ENCODE results near the gene TCTN1. TPM values are rescaled to one million over a fixed set of nuclear protein-coding genes. Genes with fewer than 3 reads are reported as not detected.

TCTN1 gene
- 10 to 100 TPM; 30.2 to 35.7 (median 31.4) TPM for total RNA-seq

DNA sequence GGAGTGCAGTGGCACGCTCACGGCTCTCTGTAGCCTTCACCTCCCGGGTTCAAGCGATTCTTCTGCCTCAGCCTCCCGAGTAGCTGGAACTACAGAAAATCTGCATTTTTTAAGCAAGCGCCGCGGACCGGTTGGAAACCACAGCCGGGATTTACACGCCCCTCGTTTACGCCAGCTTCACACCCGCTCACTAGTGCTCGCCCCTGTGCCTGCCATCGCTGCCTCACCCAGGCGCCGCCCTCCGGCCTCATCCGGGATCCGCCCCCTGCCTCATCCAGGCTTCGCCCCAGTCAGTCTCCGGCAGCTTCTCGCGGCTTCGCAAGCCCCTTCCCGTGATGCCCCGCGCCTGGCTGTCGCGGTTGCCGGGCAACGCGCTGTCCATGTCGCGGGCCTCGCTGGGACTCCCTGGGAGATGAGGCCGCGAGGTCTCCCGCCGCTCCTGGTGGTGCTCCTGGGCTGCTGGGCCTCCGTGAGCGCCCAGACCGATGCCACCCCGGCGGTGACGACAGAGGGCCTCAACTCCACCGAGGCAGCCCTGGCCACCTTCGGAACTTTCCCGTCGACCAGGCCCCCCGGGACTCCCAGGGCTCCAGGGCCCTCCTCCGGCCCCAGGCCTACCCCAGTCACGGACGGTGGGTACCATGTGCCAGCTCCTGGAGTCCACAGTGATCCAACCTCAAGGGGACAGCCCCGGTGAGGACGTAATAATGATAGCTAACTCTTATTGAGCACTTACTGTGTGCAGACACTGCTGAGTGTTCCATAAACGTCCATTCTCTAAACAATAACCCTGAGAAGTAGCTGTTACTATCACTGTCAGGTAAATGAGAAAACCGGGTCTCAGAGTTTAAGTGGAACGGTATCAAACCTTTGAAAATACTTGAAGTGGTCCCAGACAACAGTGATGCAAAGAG, at the start of gene TCTN1:
TCTN1 (plus strand) TSS at position 359 of the 914 bp plus-strand sequence; CDS start at position 413, 54 bp downstream.
- TF ChIP-seq, protein P1, sequence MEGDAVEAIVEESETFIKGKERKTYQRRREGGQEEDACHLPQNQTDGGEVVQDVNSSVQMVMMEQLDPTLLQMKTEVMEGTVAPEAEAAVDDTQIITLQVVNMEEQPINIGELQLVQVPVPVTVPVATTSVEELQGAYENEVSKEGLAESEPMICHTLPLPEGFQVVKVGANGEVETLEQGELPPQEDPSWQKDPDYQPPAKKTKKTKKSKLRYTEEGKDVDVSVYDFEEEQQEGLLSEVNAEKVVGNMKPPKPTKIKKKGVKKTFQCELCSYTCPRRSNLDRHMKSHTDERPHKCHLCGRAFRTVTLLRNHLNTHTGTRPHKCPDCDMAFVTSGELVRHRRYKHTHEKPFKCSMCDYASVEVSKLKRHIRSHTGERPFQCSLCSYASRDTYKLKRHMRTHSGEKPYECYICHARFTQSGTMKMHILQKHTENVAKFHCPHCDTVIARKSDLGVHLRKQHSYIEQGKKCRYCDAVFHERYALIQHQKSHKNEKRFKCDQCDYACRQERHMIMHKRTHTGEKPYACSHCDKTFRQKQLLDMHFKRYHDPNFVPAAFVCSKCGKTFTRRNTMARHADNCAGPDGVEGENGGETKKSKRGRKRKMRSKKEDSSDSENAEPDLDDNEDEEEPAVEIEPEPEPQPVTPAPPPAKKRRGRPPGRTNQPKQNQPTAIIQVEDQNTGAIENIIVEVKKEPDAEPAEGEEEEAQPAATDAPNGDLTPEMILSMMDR (IDR thresholded peaks at IDR 0.05; ENCODE audit: low read depth): no peak

- TF ChIP-seq, protein P1 (IDR thresholded peaks at IDR 0.05; ENCODE audit: low read depth): no peak
Measured at GRCh38 chr12:110564471-110564991, 49.4 kb upstream of the TCTN1 start.

DNA sequence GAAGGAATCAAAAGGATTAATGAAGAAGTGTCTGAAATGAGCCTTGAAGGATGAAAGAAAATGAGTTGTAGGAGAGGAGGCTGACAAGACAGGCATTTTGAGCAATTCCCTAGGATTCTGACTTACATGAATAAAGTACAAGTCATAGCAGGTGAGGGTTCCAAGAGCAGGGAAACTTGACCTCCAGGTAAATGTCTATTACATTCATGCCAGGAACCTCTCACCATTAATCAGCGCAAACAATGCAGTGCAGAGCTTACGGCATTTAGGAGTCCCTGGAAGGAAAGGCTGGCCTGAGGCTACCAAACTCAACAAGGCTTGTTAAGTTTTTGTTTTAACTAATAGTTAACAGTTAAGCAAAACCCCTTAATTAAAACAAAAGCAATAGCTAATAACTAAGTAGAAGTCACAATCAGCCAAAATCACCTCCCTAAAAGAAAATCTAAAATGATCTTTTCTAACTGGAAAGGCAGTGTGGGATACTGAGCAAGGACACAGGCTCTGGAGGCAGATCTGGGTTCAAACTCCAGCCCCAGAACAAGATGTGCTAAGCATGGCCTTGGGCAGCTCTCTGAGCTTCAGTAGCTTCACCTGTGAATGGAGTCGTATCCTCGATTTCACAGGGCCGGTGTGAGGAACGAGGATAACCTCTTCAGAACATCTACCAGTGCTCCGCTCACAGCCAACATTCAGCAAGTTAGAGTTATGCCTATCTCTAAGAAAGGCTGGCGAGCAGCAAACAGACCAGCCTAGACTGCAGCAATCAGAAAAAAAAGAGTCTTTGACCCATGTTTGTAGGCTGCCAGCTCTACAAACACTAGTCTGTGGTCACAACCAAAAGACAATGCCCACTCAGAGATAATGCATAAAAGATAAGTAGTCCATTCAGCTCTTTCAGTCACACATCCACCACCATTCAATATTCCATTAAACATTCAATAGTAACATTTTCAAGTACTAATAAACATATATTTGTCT, 47.7 kb upstream of the TCTN1 start:
- TF ChIP-seq, protein P1 (IDR thresholded peaks at IDR 0.05; ENCODE audit: low read depth): no peak

DNA sequence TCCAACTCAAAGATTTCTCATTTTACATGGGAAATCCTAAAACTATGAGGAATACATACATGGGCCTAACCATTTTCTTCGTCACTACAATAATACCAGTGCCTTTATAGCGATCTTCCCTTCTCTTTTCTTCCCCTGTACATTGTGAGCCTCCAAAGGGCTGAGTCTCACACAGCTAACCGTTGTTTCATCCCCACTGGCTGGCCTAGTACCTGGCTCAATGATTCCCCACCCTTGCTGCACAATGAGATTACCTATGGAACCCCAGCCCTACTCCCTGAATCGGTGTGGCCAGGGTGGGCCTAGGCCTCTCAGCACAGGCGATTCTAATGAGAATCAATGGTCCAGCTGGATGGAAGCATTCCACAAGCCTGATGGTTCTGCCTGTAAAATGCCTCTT, 46.9 kb upstream of the TCTN1 start:
- TF ChIP-seq, protein P1 (IDR thresholded peaks at IDR 0.05; ENCODE audit: low read depth): no peak

DNA sequence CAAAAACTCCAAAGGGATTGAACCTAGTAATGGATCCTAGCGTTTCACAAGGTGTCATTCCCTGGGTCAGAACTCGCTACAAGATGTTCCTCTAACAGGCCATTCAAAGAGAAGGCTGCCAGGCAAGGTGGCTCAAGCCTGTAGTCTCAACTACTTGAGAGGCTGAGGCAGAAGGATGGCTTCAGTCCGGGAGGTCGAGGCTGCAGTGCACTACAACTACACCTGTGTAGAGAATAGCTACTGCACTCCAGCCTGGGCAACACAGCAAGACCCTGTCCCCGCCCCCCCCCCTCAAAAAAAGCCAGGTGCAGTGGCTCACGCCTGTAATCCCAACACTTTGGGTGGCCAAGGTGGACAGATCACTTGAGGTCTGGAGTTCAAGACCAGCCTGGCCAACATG, 45.2 kb upstream of the TCTN1 start:
- TF ChIP-seq, protein P1 (IDR thresholded peaks at IDR 0.05; ENCODE audit: low read depth): no peak

GRCh38 chr12:110574044-110574443, 39.9 kb upstream of the TCTN1 start:
- TF ChIP-seq, protein P1 (IDR thresholded peaks at IDR 0.05; ENCODE audit: low read depth): no peak

Measured in subcutaneous adipose tissue (tissue), 4 donors.